Activated naive CD8-positive, alpha-beta T cell treated with anti-CD3 and anti-CD28 coated beads, Interleukin-2, amount 50 U/mL, for 24 hours (primary cell): ENCODE results near the gene ARHGDIB.
A peak's percentile ranks its signal among the peaks of the same experiment; 100 is the strongest.

Source experiments
- ATAC-seq: fragments of 150-1000 bp; cut with Tn5 transposase; one replicate; pipeline ENCODE4 v1.10.0; 2021
- DNase-seq: peaks from one replicate; pipeline ENCODE4 v3.0.0; 2021
- H3K27ac Mint-ChIP-seq: one replicate; pipeline ENCODE4 v1.8.0; 2021; ENCODE audit warnings: mild to moderate bottlenecking, mixed read lengths
- H3K27me3 Mint-ChIP-seq: one replicate; pipeline ENCODE4 v1.8.0; 2021; ENCODE audit warnings: mixed read lengths
- H3K36me3 Mint-ChIP-seq: one replicate; pipeline ENCODE4 v1.8.0; 2021; ENCODE audit warnings: low read depth, mixed read lengths
- H3K4me1 Mint-ChIP-seq: one replicate; pipeline ENCODE4 v1.8.0; 2021; ENCODE audit warnings: mixed read lengths
- H3K4me3 Mint-ChIP-seq: one replicate; pipeline ENCODE4 v1.8.0; 2021; ENCODE audit warnings: mild to moderate bottlenecking, moderate library complexity, mixed read lengths
- H3K9me3 Mint-ChIP-seq: one replicate; pipeline ENCODE4 v1.8.0; 2021; ENCODE audit warnings: mixed read lengths

Gene ARHGDIB

GRCh38 chr12:14961466-14962152 lies at the start of gene ARHGDIB:
ARHGDIB (minus strand) TSS chr12:14961601; CDS start chr12:14950712, 10,889 bp downstream.
- peak; percentile 72 for DNase-seq
- H3K27ac Mint-ChIP-seq, result peak within 1 kb of the TSS; percentile 91
- ATAC-seq, result peak; percentile 75
- no peaks in the 10 kb centered on the region for H3K9me3 Mint-ChIP-seq
- H3K36me3 Mint-ChIP-seq, result peaks cover 13% of the 10 kb centered on the region
- H3K4me1 Mint-ChIP-seq, result peaks cover 64% of the 10 kb centered on the region
- no peaks in the 10 kb centered on the region for H3K27me3 Mint-ChIP-seq
- peak within 1 kb of the TSS; percentile 89 for H3K4me3 Mint-ChIP-seq

- Mint-ChIP-seq H3K27me3 (peaks cover 8% of the 10 kb centered on the region), H3K9me3 (no peaks in the 10 kb centered on the region), H3K4me1 (no peaks in the 10 kb centered on the region)
Observed at GRCh38 chr12:15011162-15011561, 49.8 kb upstream of the ARHGDIB start.

GRCh38 chr12:15007551-15007950 lies 46.1 kb upstream of the ARHGDIB start:
- DNase-seq, result no peak
- H3K9me3 Mint-ChIP-seq, result no peaks in the 10 kb centered on the region
- H3K27me3 Mint-ChIP-seq, result peaks cover 13% of the 10 kb centered on the region
- H3K4me3 Mint-ChIP-seq, result no peak overlapping the region
- H3K27ac Mint-ChIP-seq, result no peak overlapping the region
- no peak for ATAC-seq
- H3K4me1 Mint-ChIP-seq, result no peaks in the 10 kb centered on the region
- no peaks in the 10 kb centered on the region for H3K36me3 Mint-ChIP-seq

More at GRCh38 chr12:15011162-15011561, 49.8 kb upstream of the ARHGDIB start:
- no peak overlapping the region for H3K27ac Mint-ChIP-seq
- no peak overlapping the region for H3K4me3 Mint-ChIP-seq
- DNase-seq (no peak), ATAC-seq (peak; percentile 46)
- no peaks in the 10 kb centered on the region for H3K36me3 Mint-ChIP-seq

- Mint-ChIP-seq H3K36me3 (no peaks in the 10 kb centered on the region), H3K27me3 (peaks cover 13% of the 10 kb centered on the region), H3K4me1 (no peaks in the 10 kb centered on the region), H3K9me3 (no peaks in the 10 kb centered on the region), H3K27ac (no peak overlapping the region), H3K4me3 (no peak overlapping the region)
- no peak for ATAC-seq
- no peak for DNase-seq
Observed at GRCh38 chr12:15005064-15005463, 43.7 kb upstream of the ARHGDIB start.

GRCh38 chr12:15004421-15004820 lies 43.0 kb upstream of the ARHGDIB start:
- ATAC-seq (no peak), DNase-seq (no peak)
- Mint-ChIP-seq H3K27me3 (peaks cover 11% of the 10 kb centered on the region), H3K4me1 (no peaks in the 10 kb centered on the region), H3K27ac (no peak overlapping the region), H3K36me3 (no peaks in the 10 kb centered on the region), H3K4me3 (no peak overlapping the region), H3K9me3 (no peaks in the 10 kb centered on the region)

GRCh38 chr12:15001733-15002382 lies 40.5 kb upstream of the ARHGDIB start:
- Mint-ChIP-seq H3K27ac (no peak overlapping the region), H3K27me3 (peaks cover 8% of the 10 kb centered on the region)

GRCh38 chr12:15000575-15000974 lies 39.2 kb upstream of the ARHGDIB start:
- peaks cover 8% of the 10 kb centered on the region for H3K27me3 Mint-ChIP-seq

More at GRCh38 chr12:15001733-15002382, 40.5 kb upstream of the ARHGDIB start:
- DNase-seq, result no peak
- Mint-ChIP-seq H3K9me3 (no peaks in the 10 kb centered on the region), H3K4me1 (no peaks in the 10 kb centered on the region), H3K4me3 (no peak overlapping the region), H3K36me3 (no peaks in the 10 kb centered on the region)
- ATAC-seq, result no peak

GRCh38 chr12:14999695-15000365 lies 38.4 kb upstream of the ARHGDIB start:
- no peak for DNase-seq
- Mint-ChIP-seq H3K27ac (no peak overlapping the region), H3K4me3 (no peak overlapping the region), H3K4me1 (peaks cover 10% of the 10 kb centered on the region), H3K36me3 (no peaks in the 10 kb centered on the region), H3K9me3 (no peaks in the 10 kb centered on the region), H3K27me3 (peaks cover 8% of the 10 kb centered on the region)
- no peak for ATAC-seq

More at GRCh38 chr12:15000575-15000974, 39.2 kb upstream of the ARHGDIB start:
- Mint-ChIP-seq H3K4me3 (no peak overlapping the region), H3K9me3 (no peaks in the 10 kb centered on the region), H3K4me1 (peaks cover 2% of the 10 kb centered on the region), H3K36me3 (no peaks in the 10 kb centered on the region), H3K27ac (no peak overlapping the region)
- no peak for ATAC-seq
- DNase-seq, result no peak

- Mint-ChIP-seq H3K27me3 (peaks cover 8% of the 10 kb centered on the region), H3K4me3 (no peak overlapping the region), H3K4me1 (peaks cover 16% of the 10 kb centered on the region), H3K36me3 (no peaks in the 10 kb centered on the region), H3K9me3 (no peaks in the 10 kb centered on the region), H3K27ac (no peak overlapping the region)
- no peak for ATAC-seq
- no peak for DNase-seq
Observed at GRCh38 chr12:14999021-14999694, 37.8 kb upstream of the ARHGDIB start.

GRCh38 chr12:14997998-14998397 lies 36.6 kb upstream of the ARHGDIB start:
- Mint-ChIP-seq H3K27me3 (peaks cover 3% of the 10 kb centered on the region), H3K27ac (no peak overlapping the region), H3K36me3 (no peaks in the 10 kb centered on the region), H3K9me3 (no peaks in the 10 kb centered on the region), H3K4me1 (peaks cover 26% of the 10 kb centered on the region), H3K4me3 (no peak overlapping the region)
- DNase-seq (no peak), ATAC-seq (no peak)

GRCh38 chr12:14995583-14996425 lies 34.4 kb upstream of the ARHGDIB start:
- Mint-ChIP-seq H3K36me3 (no peaks in the 10 kb centered on the region), H3K4me3 (no peak overlapping the region), H3K9me3 (peaks cover 7% of the 10 kb centered on the region), H3K27me3 (peaks cover 2% of the 10 kb centered on the region), H3K27ac (peak overlapping the region; percentile 6), H3K4me1 (peaks cover 26% of the 10 kb centered on the region)
- ATAC-seq, result peak; percentile 31
- no peak for DNase-seq

- H3K36me3 Mint-ChIP-seq, result no peaks in the 10 kb centered on the region
- ATAC-seq, result no peak
Observed at GRCh38 chr12:14994610-14995009, 33.2 kb upstream of the ARHGDIB start.

GRCh38 chr12:14993537-14994266 lies 32.3 kb upstream of the ARHGDIB start:
- ATAC-seq (peak; percentile 72), DNase-seq (no peak)
- Mint-ChIP-seq H3K4me1 (peaks cover 36% of the 10 kb centered on the region), H3K27ac (no peak overlapping the region), H3K4me3 (no peak overlapping the region), H3K9me3 (peaks cover 7% of the 10 kb centered on the region), H3K27me3 (no peaks in the 10 kb centered on the region), H3K36me3 (no peaks in the 10 kb centered on the region)

More at GRCh38 chr12:14994610-14995009, 33.2 kb upstream of the ARHGDIB start:
- DNase-seq, result no peak
- Mint-ChIP-seq H3K4me1 (peaks cover 30% of the 10 kb centered on the region), H3K4me3 (no peak overlapping the region), H3K9me3 (peaks cover 7% of the 10 kb centered on the region), H3K27me3 (peaks cover 2% of the 10 kb centered on the region), H3K27ac (peak overlapping the region; percentile 55)
